ENCODE results near the gene CNNM4. TPM values are rescaled to one million over a fixed set of nuclear protein-coding genes. Genes with fewer than 3 reads are reported as not detected.

Gene CNNM4
- total RNA-seq, 6 experiments from 2014 or later: 2.3 to 4.9 (median 3.7) TPM

GRCh38 chr2:96809951-96810782 is 49.5 kb downstream of the CNNM4 start:
- TF ChIP-seq POLR2A (IDR thresholded peaks at IDR 0.05): no peak
- TF ChIP-seq, protein P1, sequence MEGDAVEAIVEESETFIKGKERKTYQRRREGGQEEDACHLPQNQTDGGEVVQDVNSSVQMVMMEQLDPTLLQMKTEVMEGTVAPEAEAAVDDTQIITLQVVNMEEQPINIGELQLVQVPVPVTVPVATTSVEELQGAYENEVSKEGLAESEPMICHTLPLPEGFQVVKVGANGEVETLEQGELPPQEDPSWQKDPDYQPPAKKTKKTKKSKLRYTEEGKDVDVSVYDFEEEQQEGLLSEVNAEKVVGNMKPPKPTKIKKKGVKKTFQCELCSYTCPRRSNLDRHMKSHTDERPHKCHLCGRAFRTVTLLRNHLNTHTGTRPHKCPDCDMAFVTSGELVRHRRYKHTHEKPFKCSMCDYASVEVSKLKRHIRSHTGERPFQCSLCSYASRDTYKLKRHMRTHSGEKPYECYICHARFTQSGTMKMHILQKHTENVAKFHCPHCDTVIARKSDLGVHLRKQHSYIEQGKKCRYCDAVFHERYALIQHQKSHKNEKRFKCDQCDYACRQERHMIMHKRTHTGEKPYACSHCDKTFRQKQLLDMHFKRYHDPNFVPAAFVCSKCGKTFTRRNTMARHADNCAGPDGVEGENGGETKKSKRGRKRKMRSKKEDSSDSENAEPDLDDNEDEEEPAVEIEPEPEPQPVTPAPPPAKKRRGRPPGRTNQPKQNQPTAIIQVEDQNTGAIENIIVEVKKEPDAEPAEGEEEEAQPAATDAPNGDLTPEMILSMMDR (IDR thresholded peaks at IDR 0.05): no peak

DNA sequence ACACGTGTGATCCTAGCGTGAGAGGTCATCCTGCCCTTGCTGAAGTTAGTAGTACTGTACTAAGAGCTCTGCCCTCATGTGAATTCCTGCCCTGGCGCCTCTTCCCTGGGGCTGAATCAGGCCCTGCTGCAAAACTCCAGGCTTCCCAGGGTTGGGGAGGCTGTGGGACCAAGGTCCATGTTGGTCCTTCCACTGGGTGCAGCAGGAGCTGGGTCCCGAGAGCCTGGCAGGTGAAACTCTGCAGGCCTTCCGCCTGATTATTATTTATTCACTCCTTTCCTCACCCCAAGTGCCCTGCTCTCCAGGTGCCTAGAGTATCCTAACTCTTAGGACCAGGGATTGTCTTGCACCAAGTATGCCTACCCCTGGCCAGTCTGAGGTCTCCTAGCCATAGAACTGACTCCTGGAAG is 50.1 kb downstream of the CNNM4 start:
- Histone ChIP-seq H3K4me3 (no peak overlapping the region), H3K36me3 (no peaks in the 10 kb centered on the region), H3K27me3 (no peaks in the 10 kb centered on the region), H3K4me1 (peaks cover 0 to 5% (median 0%) of the 10 kb centered on the region in 4 donors), H3K9me3 (no peaks in the 10 kb centered on the region), H3K27ac (no peak overlapping the region)
- intact Hi-C loops (cut with DNase I): loop anchor here in 1 of 2 donors (10.0 kb wide), 1 partner anchor 54 kb away; no protein-coding TSS in a partner anchor
- TF ChIP-seq, protein P1 (IDR thresholded peaks at IDR 0.05): no peak
- TF ChIP-seq POLR2A (IDR thresholded peaks at IDR 0.05): no peak
- ATAC-seq: peak in 3 of 4 donors; percentile 11 to 29 (median 21)
- no peak for DNase-seq
- 88% methylated on average over 3 of the region's 5 CpGs for WGBS (ENCODE audit: insufficient coverage, low coverage, low lambda C conversion rate, missing lambda C conversion rate)

More at GRCh38 chr2:96809951-96810782, 49.5 kb downstream of the CNNM4 start:
- Histone ChIP-seq H3K27me3 (no peaks in the 10 kb centered on the region), H3K4me1 (peaks cover 0 to 3% (median 0%) of the 10 kb centered on the region in 4 donors), H3K9me3 (no peaks in the 10 kb centered on the region), H3K27ac (no peak overlapping the region), H3K36me3 (no peaks in the 10 kb centered on the region), H3K4me3 (no peak overlapping the region)
- WGBS (ENCODE audit: insufficient coverage, low coverage, low lambda C conversion rate, missing lambda C conversion rate): 77% methylated on average over 6 of the region's 12 CpGs
- DNase-seq (no peak), ATAC-seq (no peak)
- intact Hi-C loops (cut with DNase I): loop anchor here in 1 of 2 donors (10.0 kb wide), 1 partner anchor 55 kb away; no protein-coding TSS in a partner anchor

DNA sequence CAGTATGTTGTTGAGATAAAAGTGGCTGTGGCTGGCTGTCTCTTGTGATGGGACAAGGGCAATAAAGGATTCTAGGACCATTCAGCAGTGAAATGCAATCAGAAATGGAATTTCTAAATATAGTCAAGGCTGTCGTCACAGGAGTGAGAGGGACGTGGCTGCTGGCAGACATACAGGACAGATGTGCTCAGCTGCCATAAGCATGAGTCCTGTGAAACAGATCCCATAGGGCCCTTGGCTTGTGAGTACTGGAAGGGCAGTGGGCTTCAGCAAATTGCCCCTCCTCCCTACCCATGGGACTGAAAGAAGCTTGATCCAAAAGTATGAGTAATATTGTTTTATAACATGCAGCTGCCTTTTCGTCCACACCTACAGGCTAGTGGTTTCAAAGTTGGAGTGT is 51.2 kb downstream of the CNNM4 start:
- H3K4me3 ChIP-seq: no peak overlapping the region
- no peaks in the 10 kb centered on the region for H3K9me3 ChIP-seq
- no peaks in the 10 kb centered on the region for H3K36me3 ChIP-seq
- no peaks in the 10 kb centered on the region for H3K27me3 ChIP-seq
- H3K4me1 ChIP-seq: peaks cover 0 to 5% (median 0%) of the 10 kb centered on the region in 4 donors
- 59% methylated on average over 3 of the region's 3 CpGs for WGBS (ENCODE audit: insufficient coverage, low coverage, low lambda C conversion rate, missing lambda C conversion rate)
- ATAC-seq (no peak), DNase-seq (no peak)
- no peak overlapping the region for H3K27ac ChIP-seq
- intact Hi-C loops (cut with DNase I): loop anchor here in 1 of 2 donors (10.0 kb wide), 1 partner anchor 53 kb away; no protein-coding TSS in a partner anchor
- TF ChIP-seq POLR2A (IDR thresholded peaks at IDR 0.05): no peak
- TF ChIP-seq, protein P1 (IDR thresholded peaks at IDR 0.05): no peak

DNA sequence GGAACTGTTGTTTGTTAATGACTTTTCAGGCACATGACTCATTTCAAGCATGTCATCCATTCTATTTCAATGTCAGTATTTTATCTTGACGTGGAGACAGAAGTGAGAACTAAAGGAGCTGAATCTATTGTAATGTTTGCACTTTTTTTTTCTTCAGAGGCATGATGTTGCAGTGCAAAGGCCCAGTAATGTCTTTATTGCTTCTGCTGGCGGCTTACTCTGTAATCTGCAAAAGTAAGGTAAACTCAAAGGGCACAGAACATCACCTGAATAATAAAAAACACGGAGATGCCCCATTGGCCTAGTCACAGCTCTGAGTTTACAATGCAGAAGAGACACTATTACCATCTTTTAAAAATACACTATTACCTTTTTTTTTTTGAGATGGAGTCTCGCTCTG is 53.0 kb downstream of the CNNM4 start:
- TF ChIP-seq, protein P1 (IDR thresholded peaks at IDR 0.05): no peak
- TF ChIP-seq POLR2A (IDR thresholded peaks at IDR 0.05): no peak
- no peaks in the 10 kb centered on the region for H3K9me3 ChIP-seq
- 63% methylated on average over 2 of the region's 4 CpGs for WGBS (ENCODE audit: insufficient coverage, low coverage, low lambda C conversion rate, missing lambda C conversion rate)
- H3K36me3 ChIP-seq: no peaks in the 10 kb centered on the region
- H3K27me3 ChIP-seq: no peaks in the 10 kb centered on the region
- no peak for ATAC-seq
- H3K4me1 ChIP-seq: peaks cover 0 to 18% (median 5%) of the 10 kb centered on the region in 4 donors
- intact Hi-C loops (cut with DNase I): loop anchor here in 1 of 2 donors (10.0 kb wide), 1 partner anchor 51 kb away; no protein-coding TSS in a partner anchor
- no peak for DNase-seq
- no peak overlapping the region for H3K4me3 ChIP-seq
- H3K27ac ChIP-seq: no peak overlapping the region

Measured in right lobe of liver (tissue), 6 donors.